Measurements from ENCODE around the gene ZNF500.

DNA sequence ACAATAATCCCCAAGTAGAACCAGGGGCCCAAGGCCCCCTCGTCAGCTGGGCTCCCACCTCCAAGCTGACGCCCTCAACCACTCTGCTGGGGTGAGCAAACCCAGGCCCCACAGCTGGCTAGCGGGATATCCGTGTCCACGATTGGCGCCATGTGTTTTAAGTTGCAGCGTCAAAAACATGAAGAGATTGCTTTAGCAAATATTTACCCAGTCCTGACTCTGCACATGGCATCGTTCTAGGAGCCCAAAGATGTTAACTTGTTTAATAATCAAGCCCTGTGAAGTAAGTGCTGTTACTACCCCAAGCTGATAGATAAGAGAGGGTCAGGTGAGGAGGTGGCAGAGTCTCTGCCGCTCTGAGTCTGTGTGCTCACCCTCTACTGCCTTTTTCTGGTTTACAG, 21.5 kb upstream of the ZNF500 start:
- TF ChIP-seq POLR2A (IDR thresholded peaks at IDR 0.05), result no peak
- TF ChIP-seq, protein P1, sequence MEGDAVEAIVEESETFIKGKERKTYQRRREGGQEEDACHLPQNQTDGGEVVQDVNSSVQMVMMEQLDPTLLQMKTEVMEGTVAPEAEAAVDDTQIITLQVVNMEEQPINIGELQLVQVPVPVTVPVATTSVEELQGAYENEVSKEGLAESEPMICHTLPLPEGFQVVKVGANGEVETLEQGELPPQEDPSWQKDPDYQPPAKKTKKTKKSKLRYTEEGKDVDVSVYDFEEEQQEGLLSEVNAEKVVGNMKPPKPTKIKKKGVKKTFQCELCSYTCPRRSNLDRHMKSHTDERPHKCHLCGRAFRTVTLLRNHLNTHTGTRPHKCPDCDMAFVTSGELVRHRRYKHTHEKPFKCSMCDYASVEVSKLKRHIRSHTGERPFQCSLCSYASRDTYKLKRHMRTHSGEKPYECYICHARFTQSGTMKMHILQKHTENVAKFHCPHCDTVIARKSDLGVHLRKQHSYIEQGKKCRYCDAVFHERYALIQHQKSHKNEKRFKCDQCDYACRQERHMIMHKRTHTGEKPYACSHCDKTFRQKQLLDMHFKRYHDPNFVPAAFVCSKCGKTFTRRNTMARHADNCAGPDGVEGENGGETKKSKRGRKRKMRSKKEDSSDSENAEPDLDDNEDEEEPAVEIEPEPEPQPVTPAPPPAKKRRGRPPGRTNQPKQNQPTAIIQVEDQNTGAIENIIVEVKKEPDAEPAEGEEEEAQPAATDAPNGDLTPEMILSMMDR (IDR thresholded peaks at IDR 0.05), result no peak

All from prostate gland (tissue), 2 donors.